KOPT-K1 (cell line): ENCODE measurements around the gene TMEFF2.

Source experiments
- H3K27ac ChIP-seq: fragments of 200-600 bp; sonication (generic); 2 replicates; pipeline ENCODE4 v1.5.1; 2016; ENCODE audit warnings: antibody characterized with exemption, mild to moderate bottlenecking, low read depth, low read length; ENCODE audit not compliant: poor library complexity, severe bottlenecking
- H3K36me3 ChIP-seq: fragments of 200-600 bp; sonication (generic); 2 replicates; pipeline ENCODE4 v1.5.1; 2017; ENCODE audit warnings: antibody characterized with exemption, mild to moderate bottlenecking, low read length, moderate library complexity; ENCODE audit not compliant: insufficient read depth
- H3K9me3 ChIP-seq: fragments of 200-600 bp; sonication (generic); 2 replicates; pipeline ENCODE4 v1.5.1; 2017; ENCODE audit warnings: antibody characterized with exemption, low read length, mild to moderate bottlenecking; ENCODE audit not compliant: insufficient read depth, poor library complexity, severe bottlenecking

TMEFF2 gene

DNA sequence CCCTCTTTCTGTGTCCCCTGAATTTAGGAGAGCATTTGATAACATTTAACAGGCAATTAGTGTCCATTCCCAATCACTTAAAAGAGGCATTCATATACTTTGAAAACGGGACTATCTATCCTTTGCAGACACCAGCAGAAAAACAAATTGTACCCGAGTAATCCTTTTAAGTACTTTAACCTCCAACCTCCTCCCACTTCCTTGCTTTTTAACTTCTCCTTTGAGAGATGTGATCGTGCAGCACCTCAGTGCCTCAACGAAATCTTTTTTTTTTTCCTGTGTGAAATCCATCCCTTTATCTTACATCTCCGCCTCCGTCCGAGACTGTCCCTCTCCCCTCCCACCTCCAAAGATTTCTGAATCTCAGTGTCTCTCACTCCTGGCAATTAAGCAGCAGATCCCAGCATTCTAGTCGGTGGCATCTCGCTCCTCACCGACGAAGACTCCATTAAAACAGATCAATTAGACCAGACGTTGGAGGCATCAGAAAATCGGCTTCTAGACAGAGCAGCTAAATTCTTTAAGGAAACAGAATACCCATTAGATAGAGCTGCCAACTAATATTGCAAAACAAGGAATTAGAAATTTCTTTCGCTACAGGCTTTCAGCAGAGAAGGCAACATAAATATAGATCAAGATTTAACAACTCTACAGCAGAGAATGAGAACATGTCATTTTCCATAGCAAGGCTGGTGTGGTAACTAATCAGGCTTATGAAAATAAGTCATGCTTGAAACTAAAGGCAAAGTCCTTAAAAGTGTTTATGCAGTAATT lies 1.9 kb upstream of the TMEFF2 start:
- H3K36me3 ChIP-seq: no peaks in the 10 kb centered on the region
- H3K9me3 ChIP-seq: no peaks in the 10 kb centered on the region
- no peak overlapping the region for H3K27ac ChIP-seq

DNA sequence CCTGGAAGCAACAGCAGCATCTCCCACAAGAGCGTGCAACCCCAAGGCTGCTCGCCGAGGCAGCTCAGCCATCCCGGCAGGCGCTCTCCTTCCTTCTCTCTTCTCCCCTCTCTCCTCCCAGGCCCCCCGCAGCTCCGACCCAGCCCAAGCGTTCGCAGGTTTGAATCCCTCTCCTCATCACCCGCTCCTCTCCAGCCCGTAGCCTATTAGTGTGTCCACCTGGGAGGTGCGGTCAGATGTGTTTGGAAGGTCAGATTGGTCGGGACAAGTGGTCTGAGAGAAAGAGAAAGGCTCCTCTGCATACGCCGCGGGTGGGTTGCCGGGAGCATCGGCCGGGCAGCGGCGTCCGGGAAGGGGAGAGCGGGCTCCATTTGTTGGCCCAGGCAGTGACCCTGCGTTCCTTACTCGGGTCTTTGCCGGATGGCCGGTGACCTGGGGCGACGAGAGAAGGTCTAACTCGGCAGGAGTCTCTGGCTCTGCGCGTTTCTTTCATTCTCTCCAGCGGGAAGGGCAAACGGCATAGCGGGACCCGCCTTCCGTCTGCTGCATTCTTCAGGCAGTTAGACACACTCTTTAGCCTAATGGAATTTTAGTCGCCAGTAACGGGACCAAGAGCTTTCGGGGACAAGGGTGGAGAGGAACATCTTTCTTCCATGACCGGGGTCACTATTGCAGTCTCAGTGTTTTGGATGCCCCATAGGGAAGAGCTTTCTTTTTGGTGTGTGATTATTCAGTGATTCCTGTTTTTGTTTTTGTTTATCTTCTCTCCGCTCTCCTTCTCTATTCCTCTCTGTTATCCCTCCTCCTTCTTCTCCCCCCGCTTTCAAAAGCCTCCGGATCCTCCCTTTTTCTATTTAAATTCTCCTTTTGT lies 1.1 kb upstream of the TMEFF2 start:
- H3K27ac ChIP-seq: no peak overlapping the region
- H3K9me3 ChIP-seq: no peaks in the 10 kb centered on the region
- no peaks in the 10 kb centered on the region for H3K36me3 ChIP-seq

DNA sequence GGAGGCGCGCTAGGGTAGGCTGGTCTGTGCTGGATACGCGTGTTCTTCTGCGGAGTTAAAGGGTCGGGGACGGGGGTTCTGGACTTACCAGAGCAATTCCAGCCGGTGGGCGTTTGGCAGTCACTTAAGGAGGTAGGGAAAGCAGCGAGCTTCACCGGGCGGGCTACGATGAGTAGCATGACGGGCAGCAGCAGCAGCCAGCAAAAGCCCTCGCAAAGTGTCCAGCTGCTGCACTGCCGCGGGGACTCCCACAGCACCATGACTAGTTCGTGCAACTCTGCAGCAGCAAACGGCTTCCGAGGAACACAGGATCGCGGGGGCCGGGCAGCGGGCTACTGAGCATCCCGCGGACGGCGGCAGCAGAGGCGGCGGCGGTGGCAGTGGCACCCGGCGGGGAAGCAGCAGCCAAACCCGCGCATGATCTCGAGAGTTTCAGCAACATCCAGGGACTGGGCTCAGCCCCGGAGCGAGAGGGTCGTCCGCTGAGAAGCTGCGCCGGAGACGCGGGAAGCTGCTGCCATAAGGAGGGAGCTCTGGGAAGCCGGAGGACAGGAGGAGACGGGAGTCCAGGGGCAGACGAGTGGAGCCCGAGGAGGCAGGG lies 368 bp downstream of the TMEFF2 start:
- Histone ChIP-seq H3K27ac (no peak overlapping the region), H3K9me3 (no peaks in the 10 kb centered on the region), H3K36me3 (no peaks in the 10 kb centered on the region)

DNA sequence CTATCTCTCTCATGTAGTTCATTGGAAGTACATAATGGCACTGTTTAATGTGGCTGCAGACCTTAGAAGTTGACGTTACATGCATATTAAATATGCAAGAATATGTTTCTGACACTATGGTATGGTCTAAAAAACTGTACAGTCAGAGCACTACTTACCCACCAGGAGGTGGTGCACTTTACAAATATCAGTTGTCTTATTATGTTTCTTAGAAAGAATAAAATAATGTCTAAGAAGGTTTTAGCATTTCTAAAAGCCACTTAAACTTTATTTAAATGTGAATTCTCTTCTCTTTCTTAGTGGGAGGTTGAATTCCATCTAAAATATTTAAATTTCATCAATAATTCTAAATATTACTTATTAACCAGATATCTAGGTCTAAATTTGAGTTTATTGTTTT lies 4.3 kb downstream of the TMEFF2 start:
- H3K36me3 ChIP-seq: no peaks in the 10 kb centered on the region
- H3K9me3 ChIP-seq: no peaks in the 10 kb centered on the region
- no peak overlapping the region for H3K27ac ChIP-seq

DNA sequence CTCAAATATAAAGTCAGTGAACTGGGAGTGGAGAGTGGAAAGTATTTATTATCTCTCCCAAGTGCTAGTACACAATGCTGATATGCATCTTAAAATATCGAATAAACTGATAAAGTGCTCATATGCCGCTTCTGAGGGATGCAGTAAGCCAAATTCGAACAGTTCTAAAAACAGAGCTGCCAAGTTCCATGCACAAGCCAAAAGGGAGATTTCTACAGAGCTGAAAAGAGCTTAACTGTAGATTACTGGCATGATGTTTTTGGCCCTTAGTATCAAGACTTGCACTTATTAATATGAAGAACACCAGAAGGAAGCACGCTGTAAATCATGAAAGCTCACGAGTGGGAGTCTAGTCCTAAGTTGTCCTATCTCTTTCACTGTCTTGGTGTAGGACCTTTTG lies 7.9 kb downstream of the TMEFF2 start:
- Histone ChIP-seq H3K27ac (no peak overlapping the region), H3K9me3 (no peaks in the 10 kb centered on the region), H3K36me3 (no peaks in the 10 kb centered on the region)

DNA sequence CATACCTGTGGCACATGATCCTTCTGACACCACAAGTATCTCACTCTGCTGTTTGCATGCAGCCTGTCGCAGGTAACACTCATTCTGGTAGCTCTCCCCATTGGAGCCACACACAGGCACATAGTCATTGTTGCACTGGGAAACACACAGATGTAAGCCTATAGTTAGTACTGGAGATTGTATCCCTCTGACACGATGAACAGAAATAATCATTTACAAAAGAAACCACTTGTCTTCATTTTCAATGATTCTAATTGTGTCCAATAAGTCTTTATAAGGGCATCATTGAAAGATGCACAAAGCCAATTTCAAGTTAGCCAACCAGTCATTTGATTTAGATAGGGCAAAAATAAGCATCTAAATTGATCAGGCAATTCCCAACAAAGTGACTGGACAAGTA lies 10.4 kb downstream of the TMEFF2 start:
- no peaks in the 10 kb centered on the region for H3K9me3 ChIP-seq
- H3K27ac ChIP-seq: no peak overlapping the region
- H3K36me3 ChIP-seq: no peaks in the 10 kb centered on the region

DNA sequence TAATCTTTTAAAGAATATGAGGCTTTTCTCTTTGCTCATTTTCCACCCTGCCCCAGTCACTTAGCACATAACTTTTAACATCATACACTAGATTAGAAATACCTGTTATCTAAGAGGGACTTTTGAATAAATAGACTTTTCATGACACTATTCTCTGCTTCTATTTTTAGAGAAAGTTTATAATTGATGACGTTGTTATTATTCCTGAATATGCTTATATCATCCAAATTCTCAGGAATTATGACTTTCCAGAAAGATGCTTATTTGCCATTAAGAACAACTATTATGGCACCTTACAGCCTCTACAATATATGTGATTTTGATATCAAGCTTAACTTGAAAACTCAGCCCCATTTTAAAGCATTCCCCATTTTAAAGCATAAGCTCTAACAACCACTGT lies 11.4 kb downstream of the TMEFF2 start:
- Histone ChIP-seq H3K36me3 (no peaks in the 10 kb centered on the region), H3K9me3 (no peaks in the 10 kb centered on the region), H3K27ac (no peak overlapping the region)

DNA sequence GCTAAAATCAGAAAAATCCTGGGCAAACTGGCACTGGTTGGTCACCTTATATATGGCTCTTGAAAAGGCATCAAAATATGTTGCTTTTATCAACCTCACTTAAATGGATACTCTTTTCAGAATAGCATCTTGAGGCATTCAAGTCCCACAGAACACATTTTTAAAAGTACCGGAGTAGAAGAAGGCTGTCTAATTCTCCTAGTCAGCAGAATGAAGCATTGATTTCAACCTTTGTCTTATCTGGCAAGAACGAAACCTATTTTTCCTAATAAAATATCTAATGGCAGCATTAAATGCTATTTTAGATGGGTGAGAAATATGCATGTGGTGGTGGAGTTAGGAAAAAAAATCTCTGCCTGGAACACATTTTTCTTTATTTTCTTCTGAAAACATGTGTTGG lies 27.8 kb downstream of the TMEFF2 start:
- Histone ChIP-seq H3K9me3 (no peaks in the 10 kb centered on the region), H3K27ac (no peak overlapping the region), H3K36me3 (no peaks in the 10 kb centered on the region)

DNA sequence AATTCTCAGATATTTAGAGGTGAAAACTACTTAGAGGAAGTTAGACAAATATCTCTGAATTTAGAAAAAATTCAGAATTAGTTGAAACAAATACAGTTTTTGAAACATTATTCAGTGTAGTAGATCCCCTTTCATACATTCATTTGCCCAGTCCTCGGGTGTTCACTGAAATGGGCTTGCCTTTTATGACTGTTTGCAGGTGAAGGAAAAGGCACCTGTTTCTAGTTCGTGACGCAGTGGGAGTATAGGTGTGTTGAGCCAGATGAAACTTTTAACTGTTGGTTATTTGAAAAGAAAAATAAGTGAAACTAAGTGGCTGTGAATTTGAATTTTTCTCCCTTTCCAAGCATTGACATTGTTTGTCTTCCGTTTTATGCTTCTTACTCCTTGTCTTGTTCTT lies 28.9 kb downstream of the TMEFF2 start:
- H3K27ac ChIP-seq: no peak overlapping the region

DNA sequence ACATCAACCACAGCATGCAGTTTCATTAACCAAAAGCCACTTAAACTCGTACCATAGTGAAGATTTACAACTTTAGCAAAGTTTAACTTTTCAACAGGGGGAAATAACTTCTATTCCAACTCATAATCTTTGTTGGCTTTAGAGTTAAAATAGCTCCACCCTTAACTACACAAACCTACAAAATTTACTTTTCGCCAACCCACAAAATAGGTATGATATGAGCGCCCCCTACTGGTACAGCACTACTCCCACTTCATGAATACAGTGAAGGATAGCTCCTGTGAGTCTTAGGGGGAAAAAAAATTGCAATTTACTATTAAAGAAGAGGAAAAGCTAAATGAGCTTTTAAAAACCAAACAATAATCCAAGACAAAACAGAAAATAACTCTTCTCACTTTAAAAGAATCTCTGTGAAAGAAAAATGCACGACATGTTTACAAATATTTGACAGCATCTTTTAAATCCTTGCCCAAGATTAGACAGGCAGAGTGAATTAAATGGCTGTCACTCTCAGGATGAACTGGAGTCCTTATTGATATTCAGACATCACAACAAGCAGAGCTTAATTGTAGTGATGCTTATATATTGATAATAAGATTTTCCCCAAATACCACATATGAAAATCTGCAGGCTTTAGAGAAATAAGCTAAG lies 32.2 kb downstream of the TMEFF2 start:
- no peak overlapping the region for H3K27ac ChIP-seq
- H3K36me3 ChIP-seq: no peaks in the 10 kb centered on the region
- H3K9me3 ChIP-seq: no peaks in the 10 kb centered on the region

More for the DNA sequence above, 28.9 kb downstream of the TMEFF2 start:
- Histone ChIP-seq H3K36me3 (no peaks in the 10 kb centered on the region), H3K9me3 (no peaks in the 10 kb centered on the region)

DNA sequence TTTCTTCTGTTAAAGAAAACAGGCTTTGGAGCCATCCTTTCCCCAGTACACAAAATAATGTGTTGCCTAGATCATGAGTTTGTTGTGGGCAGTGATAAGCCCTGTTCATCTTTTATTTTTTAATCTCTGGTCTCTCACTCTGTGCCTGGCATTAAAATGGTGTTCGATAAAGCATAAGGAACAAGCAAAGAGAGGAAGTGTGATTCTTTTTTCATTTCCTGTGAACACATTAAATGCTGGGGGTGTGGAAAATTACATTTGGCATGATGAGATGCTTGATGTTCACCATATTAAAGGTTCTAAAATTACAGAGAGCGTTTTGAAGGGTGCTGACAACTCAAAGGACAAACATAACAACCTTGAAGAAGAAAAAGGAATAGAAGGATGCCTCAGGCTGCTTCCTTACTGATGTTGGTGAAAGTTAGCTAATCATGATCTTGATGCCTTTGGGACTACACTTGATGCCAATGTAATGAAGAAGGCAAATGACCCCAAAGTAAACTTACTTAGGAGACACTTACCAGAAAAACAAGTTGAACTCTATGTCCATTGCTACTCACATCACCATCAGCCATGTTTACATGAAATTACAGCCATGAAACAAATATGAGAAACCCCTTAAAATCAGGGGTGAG lies 33.0 kb downstream of the TMEFF2 start:
- no peaks in the 10 kb centered on the region for H3K36me3 ChIP-seq
- H3K9me3 ChIP-seq: no peaks in the 10 kb centered on the region
- no peak overlapping the region for H3K27ac ChIP-seq

DNA sequence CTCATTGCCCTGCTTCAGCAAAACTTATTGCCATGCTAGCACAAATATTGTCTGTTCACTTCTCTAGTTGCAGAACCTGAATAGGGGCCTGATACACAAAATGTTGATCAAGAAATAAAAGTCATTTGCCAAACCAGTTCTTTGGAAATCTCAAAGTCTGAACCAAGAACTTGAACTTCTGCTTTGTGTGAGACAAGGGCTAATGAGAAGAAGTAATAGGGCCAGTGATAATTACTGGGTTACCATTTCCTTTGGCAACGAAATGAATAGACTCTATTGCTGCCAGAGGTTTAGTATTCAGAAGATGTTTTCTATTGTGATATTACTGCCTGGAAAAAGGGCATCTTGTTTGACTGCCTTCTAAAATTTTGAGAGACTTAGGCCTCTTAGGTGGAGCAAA lies 35.0 kb downstream of the TMEFF2 start:
- no peaks in the 10 kb centered on the region for H3K36me3 ChIP-seq
- no peak overlapping the region for H3K27ac ChIP-seq
- no peaks in the 10 kb centered on the region for H3K9me3 ChIP-seq

DNA sequence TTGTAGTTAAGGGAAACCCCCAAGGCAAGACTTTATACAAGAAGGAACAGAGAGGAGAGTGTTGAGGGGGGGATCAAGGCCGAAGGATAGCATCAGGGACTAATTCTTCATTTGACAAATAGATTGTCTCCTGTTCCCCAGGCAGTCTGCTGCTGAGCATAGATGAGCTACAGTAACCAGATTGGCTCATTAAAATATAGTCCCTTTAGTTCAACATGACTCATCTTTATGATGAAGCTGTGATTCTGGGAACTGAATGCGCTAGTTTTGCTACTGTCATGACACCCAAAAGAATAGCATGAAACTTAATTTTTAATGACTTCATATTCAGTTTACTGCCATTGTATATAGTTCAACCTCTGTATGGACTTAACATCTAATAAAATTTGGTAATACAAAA lies 35.5 kb downstream of the TMEFF2 start:
- Histone ChIP-seq H3K27ac (no peak overlapping the region), H3K36me3 (no peaks in the 10 kb centered on the region)

DNA sequence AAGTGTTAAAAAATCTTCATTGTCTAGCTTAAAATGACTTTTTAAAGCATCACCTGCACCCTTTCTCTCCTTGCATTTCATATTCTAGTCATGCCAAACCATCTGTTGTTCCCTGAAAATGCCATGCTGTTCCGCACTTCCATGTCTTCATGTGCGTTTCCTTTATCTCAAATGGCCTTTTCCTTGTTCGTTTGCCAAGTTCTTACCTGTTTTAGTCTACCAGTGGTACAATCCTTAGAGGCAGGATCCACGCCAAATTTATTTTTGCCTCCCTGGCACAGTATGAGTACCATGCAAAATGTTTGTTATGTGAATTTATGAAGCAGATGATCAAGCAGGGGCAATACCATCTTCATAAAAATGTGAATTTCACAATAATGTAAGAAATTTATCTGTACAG lies 37.0 kb downstream of the TMEFF2 start:
- Histone ChIP-seq H3K27ac (no peak overlapping the region), H3K9me3 (no peaks in the 10 kb centered on the region), H3K36me3 (no peaks in the 10 kb centered on the region)

More for the DNA sequence above, 35.5 kb downstream of the TMEFF2 start:
- no peaks in the 10 kb centered on the region for H3K9me3 ChIP-seq
